ENCODE measurements around the gene DCDC2C. TPM values are rescaled to one million over a fixed set of nuclear protein-coding genes. Genes with fewer than 3 reads are reported as not detected.

The DCDC2C gene
- total RNA-seq, 1 experiment from 2014 or later, result 0.43 TPM

- DNase-seq (ENCODE audit: low spot score), result no peak
- H3K27ac ChIP-seq (ENCODE audit: low read depth, low read length, poor library complexity, severe bottlenecking), result no peak overlapping the region
- TF ChIP-seq, protein P1, sequence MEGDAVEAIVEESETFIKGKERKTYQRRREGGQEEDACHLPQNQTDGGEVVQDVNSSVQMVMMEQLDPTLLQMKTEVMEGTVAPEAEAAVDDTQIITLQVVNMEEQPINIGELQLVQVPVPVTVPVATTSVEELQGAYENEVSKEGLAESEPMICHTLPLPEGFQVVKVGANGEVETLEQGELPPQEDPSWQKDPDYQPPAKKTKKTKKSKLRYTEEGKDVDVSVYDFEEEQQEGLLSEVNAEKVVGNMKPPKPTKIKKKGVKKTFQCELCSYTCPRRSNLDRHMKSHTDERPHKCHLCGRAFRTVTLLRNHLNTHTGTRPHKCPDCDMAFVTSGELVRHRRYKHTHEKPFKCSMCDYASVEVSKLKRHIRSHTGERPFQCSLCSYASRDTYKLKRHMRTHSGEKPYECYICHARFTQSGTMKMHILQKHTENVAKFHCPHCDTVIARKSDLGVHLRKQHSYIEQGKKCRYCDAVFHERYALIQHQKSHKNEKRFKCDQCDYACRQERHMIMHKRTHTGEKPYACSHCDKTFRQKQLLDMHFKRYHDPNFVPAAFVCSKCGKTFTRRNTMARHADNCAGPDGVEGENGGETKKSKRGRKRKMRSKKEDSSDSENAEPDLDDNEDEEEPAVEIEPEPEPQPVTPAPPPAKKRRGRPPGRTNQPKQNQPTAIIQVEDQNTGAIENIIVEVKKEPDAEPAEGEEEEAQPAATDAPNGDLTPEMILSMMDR (conservative IDR thresholded peaks at IDR 0.05; ENCODE audit: low read depth, low read length), result no peak
- no peak for TF ChIP-seq EZH2 (IDR thresholded peaks at IDR 0.05; ENCODE audit: borderline replicate concordance, low read depth, low read length, poor library complexity, severe bottlenecking)
- intact Hi-C loops (cut with micrococcal nuclease; ENCODE audit: unreplicated experiment), result loop anchor here (5.0 kb wide), 3 partner anchors 100 to 425 kb away; no protein-coding TSS in a partner anchor
- POLR2A ChIA-PET (ENCODE audit: low non-redundant PET), result interaction anchor here (0.6 kb wide), 1 partner anchor 232 kb away, joined by 3 read pairs; no protein-coding TSS in a partner anchor
- peaks cover 6% of the 10 kb centered on the region for H3K4me1 ChIP-seq (ENCODE audit: insufficient read depth, low read length, poor library complexity, severe bottlenecking)
- H3K9me3 ChIP-seq (ENCODE audit: low read depth, low read length, poor library complexity, severe bottlenecking), result no peaks in the 10 kb centered on the region
- H3K36me3 ChIP-seq (ENCODE audit: insufficient read depth, low read length, poor library complexity, severe bottlenecking), result no peaks in the 10 kb centered on the region
- H3K27me3 ChIP-seq (replicated peaks; ENCODE audit: insufficient read depth, low read depth, low read length, poor library complexity), result no peaks in the 10 kb centered on the region
- CTCF ChIA-PET, result interaction anchor here (0.6 to 3.0 kb wide), 13 partner anchors 11 to 1966 kb away, joined by 3 to 35 read pairs (median 5); partner anchors contain the start of gene SOX11
- no TSS peak for BruUV-seq (replicated peaks)
- no peak overlapping the region for H3K4me3 ChIP-seq (ENCODE audit: low read depth, low read length, poor library complexity, severe bottlenecking)
Observed at GRCh38 chr2:3727397-3728045, 24.1 kb downstream of the DCDC2C start.

DNA sequence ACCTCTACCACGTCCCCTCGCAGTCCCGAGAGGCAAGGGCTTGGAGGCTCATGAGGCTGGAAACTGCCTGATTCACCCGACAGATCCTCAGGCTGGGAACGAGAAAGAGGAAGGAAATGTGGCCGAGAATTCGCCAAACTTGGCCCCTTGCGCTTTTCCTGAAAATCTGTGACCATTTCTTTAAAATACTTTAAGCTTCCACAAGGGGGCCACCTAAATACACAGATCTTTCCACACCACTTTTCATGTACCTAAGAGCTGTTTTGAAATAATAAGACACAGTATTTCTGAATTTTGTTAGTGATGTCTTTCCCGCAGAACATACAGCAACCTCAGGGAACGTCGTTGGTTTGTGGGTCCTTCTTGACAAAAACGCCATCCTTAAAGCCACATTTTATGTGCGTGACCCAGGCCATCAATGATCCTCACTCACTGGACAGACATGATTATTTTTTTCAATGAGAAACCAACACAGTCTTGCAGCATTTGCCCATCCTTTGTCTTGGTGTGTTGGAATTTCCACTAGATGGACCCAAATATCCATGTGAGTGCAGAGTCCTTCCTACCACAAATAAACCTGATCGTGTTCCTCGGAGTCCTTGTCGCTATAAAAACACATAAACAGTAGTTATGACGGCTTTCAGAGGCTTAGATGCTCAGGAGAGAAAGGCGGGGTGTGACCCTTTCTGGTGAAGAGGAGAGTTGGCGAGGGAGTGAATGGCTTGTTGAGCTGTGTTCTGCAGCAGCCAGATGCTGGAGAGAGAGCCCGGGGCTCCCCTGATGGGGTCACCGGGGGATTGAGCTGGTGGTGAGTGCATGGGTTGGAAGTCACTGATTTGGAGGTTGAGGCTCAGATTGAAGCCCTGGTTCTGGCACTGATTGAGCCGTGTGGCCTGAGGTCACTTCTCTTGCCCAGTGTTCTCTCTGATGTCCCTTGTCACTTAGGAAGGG lies 25.0 kb downstream of the DCDC2C start:
- BruUV-seq (replicated peaks), result no TSS peak
- peaks cover 6% of the 10 kb centered on the region for H3K4me1 ChIP-seq (ENCODE audit: insufficient read depth, low read length, poor library complexity, severe bottlenecking)
- TF ChIP-seq EZH2 (IDR thresholded peaks at IDR 0.05; ENCODE audit: borderline replicate concordance, low read depth, low read length, poor library complexity, severe bottlenecking), result no peak
- TF ChIP-seq, protein P1 (conservative IDR thresholded peaks at IDR 0.05; ENCODE audit: low read depth, low read length), result peak; percentile 65
- POLR2A ChIA-PET (ENCODE audit: low non-redundant PET), result interaction anchor here (0.5 to 0.6 kb wide), 2 partner anchors 231 to 857 kb away, joined by 3 read pairs; no protein-coding TSS in a partner anchor
- peak; percentile 83 for DNase-seq (ENCODE audit: low spot score)
- no peaks in the 10 kb centered on the region for H3K27me3 ChIP-seq (replicated peaks; ENCODE audit: insufficient read depth, low read depth, low read length, poor library complexity)
- no peak overlapping the region for H3K27ac ChIP-seq (ENCODE audit: low read depth, low read length, poor library complexity, severe bottlenecking)
- H3K4me3 ChIP-seq (ENCODE audit: low read depth, low read length, poor library complexity, severe bottlenecking), result peak overlapping the region; percentile 12
- CTCF ChIA-PET, result interaction anchor here (0.6 to 3.0 kb wide), 16 partner anchors 10 to 1965 kb away, joined by 3 to 35 read pairs (median 4); partner anchors contain the start of gene SOX11
- no peaks in the 10 kb centered on the region for H3K36me3 ChIP-seq (ENCODE audit: insufficient read depth, low read length, poor library complexity, severe bottlenecking)
- no peaks in the 10 kb centered on the region for H3K9me3 ChIP-seq (ENCODE audit: low read depth, low read length, poor library complexity, severe bottlenecking)
- intact Hi-C loops (cut with micrococcal nuclease; ENCODE audit: unreplicated experiment), result loop anchor here (5.0 kb wide), 3 partner anchors 99 to 424 kb away; no protein-coding TSS in a partner anchor

DNA sequence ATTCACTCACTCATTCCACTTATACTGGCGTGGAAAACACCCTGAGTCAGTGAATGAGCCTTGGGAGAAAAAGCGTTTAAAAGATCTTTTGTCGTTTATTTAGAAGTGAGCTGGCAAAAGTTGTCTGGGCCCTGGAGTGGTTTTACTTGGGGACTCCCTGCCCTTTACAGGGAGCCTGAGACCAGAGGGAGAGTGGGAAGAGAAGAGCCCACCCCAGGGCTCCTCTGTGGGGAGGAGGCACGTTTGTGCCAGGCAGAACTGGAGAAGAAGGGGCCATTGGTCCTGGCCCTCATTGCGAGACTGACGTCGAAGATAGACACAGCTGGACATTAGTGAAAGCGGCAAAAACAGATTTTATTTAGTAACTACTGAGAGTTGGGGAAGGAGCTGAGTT lies 25.7 kb downstream of the DCDC2C start:
- no peaks in the 10 kb centered on the region for H3K36me3 ChIP-seq (ENCODE audit: insufficient read depth, low read length, poor library complexity, severe bottlenecking)
- intact Hi-C loops (cut with micrococcal nuclease; ENCODE audit: unreplicated experiment), result loop anchor here (5.0 kb wide), 3 partner anchors 98 to 423 kb away; no protein-coding TSS in a partner anchor
- no peak for DNase-seq (ENCODE audit: low spot score)
- BruUV-seq (replicated peaks), result TSS peak; percentile 92
- CTCF ChIA-PET, result interaction anchor here (1.1 to 3.0 kb wide), 4 partner anchors 25 to 1965 kb away, joined by 3 to 35 read pairs (median 4); no protein-coding TSS in a partner anchor
- H3K27me3 ChIP-seq (replicated peaks; ENCODE audit: insufficient read depth, low read depth, low read length, poor library complexity), result no peaks in the 10 kb centered on the region
- H3K4me3 ChIP-seq (ENCODE audit: low read depth, low read length, poor library complexity, severe bottlenecking), result no peak overlapping the region
- no peak for TF ChIP-seq EZH2 (IDR thresholded peaks at IDR 0.05; ENCODE audit: borderline replicate concordance, low read depth, low read length, poor library complexity, severe bottlenecking)
- TF ChIP-seq, protein P1 (conservative IDR thresholded peaks at IDR 0.05; ENCODE audit: low read depth, low read length), result no peak
- POLR2A ChIA-PET (ENCODE audit: low non-redundant PET), result no interaction called here
- no peaks in the 10 kb centered on the region for H3K9me3 ChIP-seq (ENCODE audit: low read depth, low read length, poor library complexity, severe bottlenecking)
- peaks cover 6% of the 10 kb centered on the region for H3K4me1 ChIP-seq (ENCODE audit: insufficient read depth, low read length, poor library complexity, severe bottlenecking)
- no peak overlapping the region for H3K27ac ChIP-seq (ENCODE audit: low read depth, low read length, poor library complexity, severe bottlenecking)

All from A673 (cell line).